RCC 7860 (cell line): ENCODE data around the gene GLB1L3.
"Not testable (repeated sequence)": the region's sequence is repeated elsewhere in the genome, so short reads cannot be mapped to it uniquely, and the experiment has no call there.

Source experiments
- DNase-seq: peaks from one replicate; pipeline ENCODE4 v3.0.0-alpha.2; 2015; ENCODE audit warnings: low spot score
- FAIRE-seq: peaks from 2 replicates; lab custom pipeline; 2012; peaks lifted over from hg19 to GRCh38; lab: Jason Lieb, UNC

Gene GLB1L3

DNA sequence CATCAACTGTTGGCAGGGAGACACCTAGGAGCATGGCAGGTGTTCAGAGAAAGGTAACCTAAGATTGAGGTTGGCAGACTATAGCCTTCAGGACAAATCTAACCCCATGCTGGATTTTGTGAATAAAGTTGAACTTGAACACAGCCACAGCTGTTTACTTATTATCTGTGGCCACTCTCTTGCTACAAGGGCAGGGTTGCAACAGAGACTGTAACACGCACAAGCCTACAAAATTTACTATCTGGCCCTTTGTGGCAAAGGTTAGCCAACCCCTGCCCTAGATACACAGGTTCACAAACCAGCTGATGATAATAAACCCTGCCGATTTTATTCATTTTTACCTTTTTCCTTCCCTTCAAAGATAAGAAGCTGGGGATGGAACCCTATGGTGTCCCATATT lies 25.5 kb upstream of the GLB1L3 start:
- no peak for DNase-seq
- FAIRE-seq = no peak

DNA sequence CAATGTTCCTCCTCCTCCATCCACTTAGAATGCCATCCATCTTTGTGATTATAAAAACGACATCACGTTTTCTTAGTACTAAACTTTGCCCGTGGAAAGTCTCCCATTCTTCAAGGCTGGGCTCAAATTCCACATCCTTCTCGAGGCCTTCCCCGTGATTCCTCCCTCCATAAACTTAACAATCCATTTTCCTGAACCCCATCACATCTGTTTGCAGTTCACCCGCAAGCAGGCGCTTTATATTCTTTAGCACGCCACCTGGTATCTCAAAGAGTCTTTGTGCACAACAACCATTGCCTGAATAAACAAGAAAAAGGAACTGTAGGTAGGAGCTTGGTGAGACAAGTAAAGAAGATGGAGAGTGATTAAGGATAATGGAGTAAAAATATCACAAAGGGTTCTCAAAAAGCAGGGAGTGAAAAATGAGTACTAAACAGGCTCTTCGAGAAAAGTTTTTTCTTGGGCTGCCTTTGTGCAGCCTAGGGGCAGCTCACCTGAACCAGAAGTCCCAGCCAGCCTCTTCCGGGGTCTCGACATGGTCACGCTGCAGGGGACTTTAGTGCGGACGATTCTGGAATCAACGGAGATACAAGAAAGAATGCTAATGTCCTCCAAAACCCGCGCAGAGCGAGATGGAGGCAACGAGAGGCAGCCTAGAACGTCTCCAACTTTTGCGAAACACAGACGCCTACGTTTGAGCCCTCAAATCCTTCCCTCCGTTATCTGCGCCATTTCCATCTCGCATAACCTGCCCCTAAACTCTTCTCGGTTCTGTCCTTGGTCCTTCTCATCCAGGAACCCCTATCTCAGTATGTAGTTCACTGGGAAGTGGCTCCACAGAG lies 23.6 kb upstream of the GLB1L3 start:
- FAIRE-seq (no peak), DNase-seq (no peak)

DNA sequence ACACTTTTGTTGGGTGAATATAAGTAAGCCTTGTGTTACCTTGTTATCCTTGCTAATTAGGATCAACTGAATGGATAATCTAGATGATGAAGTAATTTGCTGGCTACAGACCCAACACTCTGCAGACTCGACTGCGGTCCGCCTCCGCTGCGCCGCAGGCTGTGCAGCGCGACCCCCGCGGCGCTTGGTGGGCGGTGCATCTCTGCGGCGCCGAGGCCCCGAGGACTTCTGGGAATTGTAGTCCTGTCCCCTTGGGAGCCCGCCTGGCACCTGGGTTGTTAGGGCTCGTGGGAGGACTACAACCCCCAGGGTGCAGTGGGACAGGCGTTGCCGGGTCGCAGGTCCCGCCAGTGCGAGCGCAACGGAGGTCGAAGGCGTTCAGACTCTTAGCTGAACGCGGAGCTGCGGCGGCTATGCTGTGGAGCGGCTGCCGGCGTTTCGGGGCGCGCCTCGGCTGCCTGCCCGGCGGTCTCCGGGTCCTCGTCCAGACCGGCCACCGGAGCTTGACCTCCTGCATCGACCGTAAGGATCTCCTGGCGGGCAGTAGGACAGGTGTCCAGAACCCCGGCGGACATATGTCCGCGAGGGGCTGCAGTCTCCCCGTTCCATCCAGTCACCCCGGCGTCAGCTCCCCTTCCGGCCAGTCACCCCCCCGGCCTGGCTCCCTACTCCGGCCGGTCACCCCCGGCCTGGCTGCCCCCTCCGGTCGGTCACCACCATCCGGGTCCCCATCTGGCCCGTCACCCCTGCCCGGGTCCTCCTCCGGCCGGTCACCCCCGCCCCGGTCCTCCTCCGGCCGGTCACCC lies 22.8 kb upstream of the GLB1L3 start, which contains the start of the genes ACAD8 and THYN1:
TSS of gene ACAD8 (plus strand) at position 381 of the 806 bp plus-strand sequence. CDS start at position 414, 33 bp downstream.
TSS of gene THYN1 (minus strand) at position 165 of the 806 bp plus-strand sequence. CDS start 470 bp downstream, outside the sequence.
- peak; percentile 81 for DNase-seq
- FAIRE-seq = peak; percentile 2

DNA sequence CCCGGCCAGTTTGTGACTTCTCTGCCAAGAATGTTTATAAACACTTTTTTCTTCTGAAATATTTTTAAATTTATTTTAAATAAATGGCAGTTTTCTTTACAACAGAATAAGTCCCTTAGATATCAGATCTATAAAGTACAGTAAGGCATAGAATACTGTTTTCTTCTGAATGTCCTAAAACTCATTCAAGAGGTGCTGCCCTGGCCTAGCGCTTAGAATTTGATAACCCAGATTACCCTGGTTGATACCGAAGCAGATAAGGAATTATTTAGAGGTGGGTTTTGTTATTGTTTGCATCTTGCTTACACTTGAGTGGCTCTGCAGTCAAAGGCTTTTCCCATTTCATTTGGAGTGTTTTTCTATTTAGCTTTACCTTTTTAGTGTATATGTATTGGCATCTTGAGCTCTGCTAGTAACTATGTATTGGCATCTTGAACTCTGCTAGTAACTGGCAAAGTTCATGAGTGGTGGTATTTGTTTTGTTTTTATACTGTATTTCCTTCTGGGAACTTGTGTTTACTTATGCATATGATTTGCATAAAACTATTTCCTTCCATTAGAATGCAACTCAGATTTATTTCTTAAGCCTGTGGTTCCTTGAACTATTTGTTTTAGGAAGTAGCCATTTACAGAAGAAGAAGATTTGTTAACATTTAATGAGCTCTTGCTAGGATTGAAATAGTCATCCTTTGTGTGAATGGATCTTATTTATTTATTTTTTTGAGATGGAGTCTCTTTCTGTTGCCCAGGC lies 21.6 kb upstream of the GLB1L3 start:
- no peak for FAIRE-seq
- no peak for DNase-seq

DNA sequence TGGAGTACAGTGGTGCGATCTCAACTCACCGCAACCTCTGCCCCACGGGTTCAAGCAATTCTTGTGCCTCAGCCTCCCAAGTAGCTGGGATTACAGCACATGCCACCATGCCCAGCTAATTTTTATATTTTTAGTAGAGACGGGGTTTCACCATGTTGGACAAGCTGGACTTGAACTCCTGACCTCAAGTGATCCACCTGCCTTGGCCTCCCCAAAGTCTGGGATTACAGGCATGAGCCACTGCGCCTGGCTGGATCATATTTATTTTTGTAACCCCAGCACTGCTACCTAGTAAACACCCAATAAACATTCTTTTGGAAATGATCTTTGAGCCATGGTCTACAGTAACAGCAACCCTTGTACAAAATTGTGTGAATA lies 21.0 kb upstream of the GLB1L3 start:
- not testable (repeated sequence) for FAIRE-seq

DNA sequence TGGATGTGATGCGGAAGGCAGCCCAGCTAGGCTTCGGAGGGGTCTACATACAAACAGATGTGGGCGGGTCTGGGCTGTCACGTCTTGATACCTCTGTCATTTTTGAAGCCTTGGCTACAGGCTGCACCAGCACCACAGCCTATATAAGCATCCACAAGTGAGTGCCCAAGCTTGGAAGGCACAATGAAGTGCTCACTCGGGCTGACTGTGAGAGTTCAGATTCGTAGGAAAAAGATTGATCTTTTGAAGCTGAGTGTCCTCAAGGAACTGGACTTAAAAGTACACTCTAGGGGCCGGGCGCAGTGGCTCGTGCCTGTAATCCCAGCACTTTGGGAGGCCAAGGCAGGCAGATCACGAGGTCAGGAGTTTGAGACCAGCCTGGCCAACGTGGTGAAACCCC lies 19.1 kb upstream of the GLB1L3 start:
- FAIRE-seq (no peak), DNase-seq (no peak)

More for the DNA sequence above, 21.0 kb upstream of the GLB1L3 start:
- not testable (repeated sequence) for DNase-seq

DNA sequence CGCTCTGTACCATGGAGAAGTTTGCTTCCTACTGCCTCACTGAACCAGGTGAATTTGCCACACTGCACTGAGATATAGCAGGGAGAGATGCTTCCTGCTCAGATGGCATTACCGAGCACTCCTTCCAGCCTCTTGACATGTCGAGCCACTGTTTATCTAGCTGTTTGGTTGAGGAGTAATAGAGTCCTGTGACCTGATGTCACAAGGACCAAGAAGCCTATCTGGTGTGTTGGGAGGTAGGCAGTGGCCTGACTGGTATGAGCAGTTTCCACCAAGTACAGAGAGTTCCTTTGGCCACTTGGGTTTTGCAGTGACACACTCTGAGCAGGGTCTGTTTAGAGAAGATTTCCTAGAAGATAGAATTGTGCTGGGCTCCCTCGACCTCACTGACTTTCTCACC lies 17.6 kb upstream of the GLB1L3 start:
- FAIRE-seq (no peak), DNase-seq (no peak)

DNA sequence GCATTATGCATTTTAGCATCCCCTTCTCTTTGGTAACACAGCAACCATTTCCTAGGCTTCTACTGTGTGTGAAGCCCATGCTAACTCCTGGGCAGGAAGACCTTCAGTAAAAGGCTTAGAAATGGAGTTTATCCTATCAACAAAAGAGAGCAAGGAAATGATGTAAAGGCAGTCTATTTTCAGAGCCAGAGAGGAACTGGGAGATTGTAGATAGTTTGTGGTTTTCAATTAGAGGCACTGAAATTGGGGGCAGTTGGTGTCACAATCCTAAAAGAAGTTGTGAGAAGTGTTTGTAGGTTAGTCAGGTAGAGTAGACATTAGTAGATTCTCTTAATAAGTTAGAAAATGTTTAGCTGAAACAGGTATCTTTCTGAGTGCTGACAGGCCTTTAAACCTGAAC lies 15.7 kb upstream of the GLB1L3 start:
- DNase-seq = no peak
- no peak for FAIRE-seq

DNA sequence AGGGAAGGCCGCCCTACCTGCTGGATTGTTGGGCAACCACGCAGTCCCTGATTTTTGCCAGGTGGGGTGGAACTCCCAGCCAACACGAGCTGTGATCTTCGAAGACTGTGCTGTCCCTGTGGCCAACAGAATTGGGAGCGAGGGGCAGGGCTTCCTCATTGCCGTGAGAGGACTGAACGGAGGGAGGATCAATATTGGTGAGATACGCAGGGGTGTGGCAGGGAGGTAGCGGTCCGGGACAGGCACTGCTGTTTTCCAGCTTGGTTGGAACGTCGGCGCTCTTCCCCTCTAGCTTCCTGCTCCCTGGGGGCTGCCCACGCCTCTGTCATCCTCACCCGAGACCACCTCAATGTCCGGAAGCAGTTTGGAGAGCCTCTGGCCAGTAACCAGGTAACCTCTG lies 15.2 kb upstream of the GLB1L3 start:
- no peak for FAIRE-seq
- no peak for DNase-seq

DNA sequence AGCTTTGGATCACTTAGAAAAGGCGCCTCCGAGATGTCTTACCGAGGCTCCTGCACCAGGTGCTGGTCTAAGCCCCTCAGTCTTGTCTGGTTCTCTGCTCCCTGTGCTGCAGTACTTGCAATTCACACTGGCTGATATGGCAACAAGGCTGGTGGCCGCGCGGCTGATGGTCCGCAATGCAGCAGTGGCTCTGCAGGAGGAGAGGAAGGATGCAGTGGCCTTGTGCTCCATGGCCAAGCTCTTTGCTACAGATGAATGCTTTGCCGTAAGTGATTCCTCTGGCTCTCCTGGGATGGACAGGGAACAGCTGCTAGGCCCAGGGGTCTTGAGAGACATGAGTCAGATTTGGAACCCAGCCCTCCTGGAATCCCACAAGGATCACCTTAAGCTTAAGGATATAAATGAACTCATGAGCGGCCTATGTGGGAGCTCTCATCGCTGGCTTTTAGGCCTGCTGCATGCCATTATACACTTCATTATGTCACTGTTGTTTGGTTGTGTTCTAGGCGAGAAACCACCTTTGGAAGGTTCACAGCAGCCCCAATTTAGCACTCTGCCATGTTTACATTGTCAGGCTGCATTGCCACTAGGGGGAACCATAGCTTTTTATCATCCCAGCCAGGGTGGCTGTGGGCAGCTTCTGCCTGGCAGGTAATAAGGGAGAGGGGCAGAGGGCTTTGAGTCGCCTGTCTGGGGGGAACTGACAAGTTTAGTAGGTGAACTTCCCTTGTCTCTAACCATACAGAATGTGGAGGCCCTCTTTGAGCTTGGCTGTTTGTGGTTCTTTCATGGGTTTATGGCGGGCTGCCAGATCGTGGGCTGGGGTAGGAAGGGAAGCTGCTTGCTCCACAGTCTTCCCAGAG lies 14.3 kb upstream of the GLB1L3 start:
- FAIRE-seq = no peak

DNA sequence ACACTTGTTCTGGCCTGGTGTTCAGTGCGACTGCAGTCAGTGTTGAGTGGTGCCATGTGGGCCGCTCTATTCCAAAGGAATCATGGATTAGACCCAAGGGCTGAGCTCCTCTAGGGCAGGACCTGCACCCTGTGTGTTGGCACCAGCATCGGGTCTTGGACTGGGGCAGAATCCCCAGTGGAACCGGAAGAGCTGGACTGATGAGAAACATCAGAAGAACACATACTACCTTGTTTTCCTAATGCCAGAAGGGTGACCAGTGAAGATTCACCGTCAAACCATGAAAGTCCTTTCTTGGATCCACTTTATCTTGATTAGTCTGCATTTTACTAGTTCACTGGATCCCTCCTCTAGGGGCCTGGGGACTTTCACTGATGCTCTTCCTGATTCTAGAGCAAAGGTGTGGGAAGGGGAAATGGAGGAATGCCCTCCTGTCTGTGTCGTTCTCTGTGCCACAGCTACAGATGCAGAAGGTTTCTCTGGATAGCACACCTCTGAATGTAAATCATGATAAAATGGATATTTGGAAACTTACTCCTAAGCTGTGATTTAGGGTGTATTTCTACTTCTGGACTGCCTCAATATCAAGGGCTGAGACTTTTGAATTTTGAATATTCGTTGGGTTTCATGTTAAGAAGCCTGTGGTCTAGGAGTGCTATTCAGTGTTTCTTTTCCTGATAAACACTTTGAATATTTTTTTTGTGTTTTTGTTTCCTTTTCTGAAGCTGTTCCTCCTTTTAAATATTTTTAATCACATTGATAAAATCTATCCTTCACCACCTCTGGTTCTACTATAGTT lies 11.0 kb upstream of the GLB1L3 start:
- no peak for FAIRE-seq
- no peak for DNase-seq

More for the DNA sequence above, 14.3 kb upstream of the GLB1L3 start:
- DNase-seq = no peak

DNA sequence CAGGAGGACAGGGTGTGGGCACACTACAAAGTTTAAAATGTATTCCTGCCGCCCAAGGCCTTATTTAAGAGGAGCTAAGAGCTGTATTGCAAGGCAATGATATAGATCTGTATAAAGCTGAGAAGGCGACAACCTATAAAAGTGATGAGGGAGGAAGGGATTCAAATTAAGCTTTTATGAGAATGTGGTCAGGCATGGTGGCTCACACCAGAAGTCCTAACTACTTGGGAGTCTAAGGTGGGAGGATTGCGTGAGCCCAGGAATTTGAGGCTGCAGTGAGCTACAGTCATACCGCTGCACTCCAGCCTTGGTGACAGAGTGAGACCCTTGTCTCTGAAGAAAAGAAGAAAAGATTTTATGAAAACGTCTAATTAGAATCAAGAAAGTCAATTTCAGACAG lies 9.7 kb upstream of the GLB1L3 start:
- no peak for DNase-seq
- no peak for FAIRE-seq

DNA sequence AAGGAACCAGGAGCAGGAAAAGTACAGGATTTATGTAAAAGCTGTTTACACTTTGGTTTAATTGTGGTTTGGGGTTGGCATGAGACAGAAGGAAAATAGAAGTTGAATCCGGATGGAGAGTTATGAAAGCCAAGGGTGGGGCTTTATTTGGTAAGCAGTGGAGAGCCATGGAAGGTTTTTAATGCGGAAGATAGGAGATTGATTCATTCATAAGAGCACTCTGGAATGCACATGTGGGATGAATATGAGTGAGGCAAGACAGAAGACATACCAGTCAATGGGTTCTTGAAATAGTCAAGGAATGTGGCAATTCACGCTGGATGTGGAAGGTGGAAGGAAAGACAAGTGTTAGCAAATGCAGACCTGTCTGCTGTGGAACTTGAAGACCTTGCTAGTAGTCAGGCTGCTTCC lies 9.3 kb upstream of the GLB1L3 start:
- FAIRE-seq (no peak), DNase-seq (no peak)

DNA sequence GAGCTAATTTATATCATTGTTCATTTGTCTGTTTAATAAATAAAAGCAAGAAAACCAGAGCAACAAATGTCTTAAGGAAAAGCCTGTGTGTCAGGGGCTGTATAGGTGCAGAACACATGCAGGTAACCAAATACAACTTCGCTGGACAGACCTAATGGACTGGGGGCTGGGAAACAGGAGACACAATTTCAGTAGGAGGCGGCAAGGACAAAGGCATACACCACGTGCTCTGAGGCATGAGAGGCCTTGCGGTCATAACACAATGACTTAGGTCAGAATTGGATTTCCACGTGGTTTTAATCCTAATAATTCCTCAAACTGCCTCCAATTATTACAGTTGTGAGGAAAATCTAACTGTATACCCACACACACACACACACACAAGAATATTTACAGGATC lies 8.7 kb upstream of the GLB1L3 start:
- FAIRE-seq (no peak), DNase-seq (no peak)

DNA sequence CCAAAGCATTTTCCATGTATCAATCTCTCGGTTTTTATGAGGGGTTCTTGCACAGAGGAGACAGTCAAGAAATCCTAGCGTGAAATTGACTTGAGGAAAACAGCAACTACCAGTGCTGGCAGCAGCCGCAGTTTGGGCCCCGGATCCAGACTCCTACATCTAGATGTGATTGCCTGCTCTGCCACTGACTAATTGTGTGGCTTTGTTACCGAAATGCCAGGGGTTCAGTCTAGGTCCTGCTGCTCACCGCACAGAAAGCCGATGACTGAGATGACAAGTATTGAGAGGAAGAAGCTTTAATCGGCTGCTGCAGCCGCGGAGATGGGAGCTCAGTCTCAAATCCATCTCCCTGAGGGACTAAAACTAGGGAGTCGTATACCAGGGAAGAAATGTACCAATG lies 8.2 kb upstream of the GLB1L3 start:
- FAIRE-seq (no peak), DNase-seq (no peak)

DNA sequence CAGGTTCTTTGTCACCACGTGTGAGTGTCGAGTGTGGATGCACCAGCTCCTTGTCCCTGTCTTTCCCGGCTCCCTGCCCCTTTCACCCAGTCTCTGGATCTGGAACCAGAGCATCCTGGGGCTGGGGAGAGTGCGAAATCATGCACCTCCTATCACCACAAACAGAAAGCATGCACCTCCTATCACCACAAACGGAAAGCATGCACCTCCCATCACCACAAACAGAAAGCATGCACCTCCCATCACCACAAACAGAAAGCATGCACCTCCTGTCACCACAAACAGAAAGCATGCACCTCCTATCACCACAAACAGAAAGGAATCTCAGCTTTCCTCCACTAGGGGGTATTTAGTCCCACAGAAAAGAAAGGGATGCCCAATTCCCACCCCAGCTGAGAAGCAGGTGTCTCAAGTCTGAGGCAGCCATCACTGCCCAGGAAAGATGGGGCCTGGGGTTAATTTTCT lies 5.9 kb upstream of the GLB1L3 start:
- FAIRE-seq (no peak), DNase-seq (no peak)

DNA sequence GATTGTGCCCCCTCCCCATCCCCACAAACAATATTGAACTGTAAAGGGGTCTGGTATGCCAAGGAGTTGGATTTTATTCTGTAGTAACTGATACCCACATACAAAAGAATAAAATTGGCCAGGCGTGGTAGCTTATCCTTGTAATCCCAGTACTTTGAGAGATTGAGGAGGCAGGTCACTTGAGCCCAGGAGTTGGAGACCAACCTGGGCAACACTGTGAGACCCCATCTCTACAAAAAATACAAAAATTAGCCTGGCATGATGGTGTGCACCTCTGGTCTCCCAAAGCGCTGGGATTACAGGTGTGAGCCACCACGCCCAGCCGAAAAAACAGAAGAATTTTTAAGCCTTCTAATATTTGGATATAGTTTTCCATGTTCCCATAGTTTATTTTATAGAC lies 4.2 kb upstream of the GLB1L3 start:
- FAIRE-seq (no peak), DNase-seq (no peak)

DNA sequence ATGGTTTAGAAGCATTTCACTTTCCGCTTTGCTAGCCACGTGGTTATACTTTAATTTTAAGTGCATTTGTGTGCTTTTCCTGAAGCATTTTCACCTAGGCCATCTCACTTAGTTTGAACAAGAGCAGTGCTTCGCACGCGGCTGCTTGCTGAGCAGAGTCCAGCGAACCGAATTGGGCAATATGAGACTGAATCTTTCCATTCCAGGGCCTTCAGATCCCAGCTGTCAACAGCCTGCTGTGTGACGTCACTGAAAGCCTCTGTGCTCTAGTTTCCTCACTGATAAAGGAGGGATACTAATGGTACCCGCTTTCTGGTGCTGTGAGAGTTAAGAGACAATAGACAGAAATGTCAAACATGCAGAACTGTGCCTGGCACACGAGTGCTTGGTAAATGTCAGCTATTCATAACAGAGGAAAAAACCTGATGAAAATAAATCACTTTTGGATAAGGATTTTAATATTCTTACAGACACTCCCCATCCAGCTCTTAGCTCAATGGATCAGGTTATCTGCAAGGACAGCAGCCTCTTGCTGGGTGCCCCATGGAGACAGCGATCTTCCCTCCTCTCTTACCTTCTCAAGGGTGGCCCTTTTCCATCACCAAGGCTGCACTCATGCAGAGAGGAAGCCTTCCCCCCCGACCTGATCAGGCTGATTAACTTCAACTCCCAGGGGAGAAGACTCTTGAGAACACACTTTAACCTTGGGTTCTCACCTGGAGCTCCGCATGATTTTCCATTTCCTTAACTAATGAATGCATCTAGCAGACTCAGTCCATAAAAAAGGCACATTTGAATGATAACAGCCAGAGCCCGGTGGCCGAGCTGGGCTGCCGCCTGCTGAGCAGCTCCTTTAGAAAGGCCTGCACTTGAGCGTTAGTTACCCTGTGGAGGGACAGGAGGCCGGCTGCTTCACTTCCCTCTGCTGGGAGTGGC lies 3.5 kb upstream of the GLB1L3 start:
- DNase-seq (no peak), FAIRE-seq (no peak)
